ENCODE data around the gene NUP210.

DNA sequence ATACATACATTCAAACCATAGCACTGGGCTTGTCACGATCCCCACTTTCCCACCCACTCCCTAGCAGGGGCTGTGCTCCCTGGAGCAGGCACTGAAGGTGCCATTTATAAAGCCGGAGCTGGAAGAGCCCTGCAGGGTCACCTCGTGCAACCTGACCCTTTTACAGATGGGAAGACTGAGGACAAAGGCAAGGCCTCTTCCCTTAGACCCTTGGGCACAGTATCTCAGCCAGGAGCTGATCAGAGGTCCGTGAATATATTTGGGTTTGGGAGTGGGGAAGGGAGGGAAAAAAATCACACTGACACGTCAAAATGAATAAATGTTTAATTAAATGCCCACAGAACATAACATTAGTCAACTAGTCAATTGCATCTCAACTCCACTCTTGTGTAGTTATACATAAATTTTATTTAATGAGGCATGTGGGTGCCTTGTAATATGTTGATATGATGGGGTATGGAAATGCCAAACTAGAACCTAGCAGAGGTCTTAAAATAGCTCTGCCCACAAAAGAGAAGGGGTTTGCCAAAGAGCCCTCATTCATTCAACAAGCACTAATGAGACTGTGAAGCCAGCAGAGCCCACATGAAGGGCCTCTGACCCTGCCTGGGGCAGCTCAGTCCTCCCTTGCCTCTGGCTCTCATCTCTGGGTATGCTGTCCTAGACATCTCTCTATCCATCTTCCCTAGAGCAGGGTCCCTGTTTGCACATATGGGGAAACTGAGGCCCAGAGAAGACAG lies 119.4 kb downstream of the NUP210 start:
- TF ChIP-seq EZH2 (IDR thresholded peaks at IDR 0.05), result no peak
- TF ChIP-seq POLR2AphosphoS5 (IDR thresholded peaks at IDR 0.05; ENCODE audit: borderline replicate concordance, low read depth, low read length), result no peak

Measured in SK-N-MC (cell line).